SK-N-SH treated with all-trans-retinoic acid at 6 μM for 48 hours (cell line): ENCODE results near the gene DEAF1.

Source experiments
- ARNTL ChIP-seq: fragments of 450-650 bp; formaldehyde crosslinking; IDR thresholded peaks from 2 replicates; pipeline ENCODE4 v1.5.0; 2020; ENCODE audit warnings: low read depth, mild to moderate bottlenecking, moderate library complexity, borderline replicate concordance
- BACH2 ChIP-seq: fragments of 250-450 bp; sonication (Bioruptor Pico); IDR thresholded peaks from 2 replicates; pipeline ENCODE4 v1.9.0; 2021; ENCODE audit warnings: mild to moderate bottlenecking, borderline replicate concordance
- ZFP30 ChIP-seq: fragments of 450-650 bp; formaldehyde crosslinking; IDR thresholded peaks from 2 replicates; pipeline ENCODE4 v1.5.0; 2022; ENCODE audit warnings: mild to moderate bottlenecking, moderate library complexity
- TF ChIP-seq, protein P1 (sequence below): fragments of 250-450 bp; sonication (Bioruptor Pico); IDR thresholded peaks from 2 replicates; pipeline ENCODE4 v1.5.1; 2020; ENCODE audit warnings: low read depth, mild to moderate bottlenecking, moderate library complexity

DNA sequence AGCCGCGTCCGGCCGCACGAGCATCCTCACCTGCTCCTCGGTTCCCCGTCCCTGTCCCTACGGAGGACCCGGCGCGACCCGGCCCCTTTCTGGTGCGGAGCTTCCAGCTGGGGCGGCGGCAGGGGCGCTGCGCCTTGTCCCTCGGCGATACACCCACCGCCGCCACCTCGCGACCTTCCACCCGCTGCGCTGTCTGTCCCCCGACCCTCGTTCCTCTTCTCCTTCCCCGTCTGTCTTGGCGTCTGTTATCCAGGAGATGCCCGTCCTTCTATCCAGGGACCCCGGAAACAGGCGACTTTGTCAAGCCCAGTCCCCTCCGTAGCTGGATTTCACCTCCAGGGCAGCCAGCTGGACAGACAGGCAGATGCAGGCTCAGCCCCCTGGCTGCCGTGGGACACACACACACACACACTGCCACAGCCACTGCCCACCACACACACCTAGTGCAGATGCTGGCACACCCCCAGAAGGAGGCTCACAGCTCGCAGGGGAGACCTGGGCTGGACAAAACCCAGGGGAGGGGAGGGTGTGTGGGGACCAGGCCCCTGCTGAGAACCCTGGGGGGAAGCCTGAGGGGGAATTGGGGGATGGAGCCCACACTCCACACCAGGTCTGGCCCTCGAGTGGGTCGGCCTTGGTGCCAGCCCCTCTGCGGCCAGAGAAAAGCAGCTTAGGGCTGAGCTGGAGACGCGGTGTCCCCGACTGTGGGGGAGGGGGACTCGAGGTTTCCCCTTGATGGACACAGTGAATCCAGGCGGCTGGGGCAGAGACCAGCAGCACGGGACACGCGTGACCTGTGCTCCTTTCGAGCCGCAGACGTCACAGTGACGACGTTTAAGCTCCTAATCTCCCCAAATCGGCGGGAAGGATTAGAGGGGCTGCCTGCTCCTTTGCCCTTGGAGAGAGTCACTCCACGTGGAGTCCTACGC lies 57.2 kb downstream of the DEAF1 start:
- TF ChIP-seq, protein P1, sequence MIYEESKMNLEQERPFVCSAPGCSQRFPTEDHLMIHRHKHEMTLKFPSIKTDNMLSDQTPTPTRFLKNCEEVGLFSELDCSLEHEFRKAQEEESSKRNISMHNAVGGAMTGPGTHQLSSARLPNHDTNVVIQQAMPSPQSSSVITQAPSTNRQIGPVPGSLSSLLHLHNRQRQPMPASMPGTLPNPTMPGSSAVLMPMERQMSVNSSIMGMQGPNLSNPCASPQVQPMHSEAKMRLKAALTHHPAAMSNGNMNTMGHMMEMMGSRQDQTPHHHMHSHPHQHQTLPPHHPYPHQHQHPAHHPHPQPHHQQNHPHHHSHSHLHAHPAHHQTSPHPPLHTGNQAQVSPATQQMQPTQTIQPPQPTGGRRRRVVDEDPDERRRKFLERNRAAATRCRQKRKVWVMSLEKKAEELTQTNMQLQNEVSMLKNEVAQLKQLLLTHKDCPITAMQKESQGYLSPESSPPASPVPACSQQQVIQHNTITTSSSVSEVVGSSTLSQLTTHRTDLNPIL, result no peak
- TF ChIP-seq ZFP30 (no peak), ARNTL (CRISPR knock-in tag) (no peak), BACH2 (CRISPR knock-in tag) (no peak)
